Mammary epithelial cell (primary cell): ENCODE measurements around the gene PNKD.

Experiments
- EZH2 ChIP-seq: IDR thresholded peaks from 2 replicates; pipeline ENCODE4 v1.6.1; 2012; ENCODE audit warnings: low read length, inconsistent platforms, borderline replicate concordance
- TF ChIP-seq, protein P1 (sequence below), 2 donors: IDR thresholded peaks in 1 of 2; conservative IDR thresholded peaks in 1 of 2; 2 replicates each; pipeline ENCODE4 v1.5.1; 2011 to 2012; ENCODE audit warnings: inconsistent platforms in 2 of 2, low read length in 2 of 2, mild to moderate bottlenecking in 2 of 2, control low read depth in 1 of 2, low read depth in 1 of 2; ENCODE audit not compliant: insufficient read depth in 1 of 2; ENCODE audit errors: extremely low read depth in 1 of 2

- TF ChIP-seq EZH2, result no peak
- TF ChIP-seq, protein P1, sequence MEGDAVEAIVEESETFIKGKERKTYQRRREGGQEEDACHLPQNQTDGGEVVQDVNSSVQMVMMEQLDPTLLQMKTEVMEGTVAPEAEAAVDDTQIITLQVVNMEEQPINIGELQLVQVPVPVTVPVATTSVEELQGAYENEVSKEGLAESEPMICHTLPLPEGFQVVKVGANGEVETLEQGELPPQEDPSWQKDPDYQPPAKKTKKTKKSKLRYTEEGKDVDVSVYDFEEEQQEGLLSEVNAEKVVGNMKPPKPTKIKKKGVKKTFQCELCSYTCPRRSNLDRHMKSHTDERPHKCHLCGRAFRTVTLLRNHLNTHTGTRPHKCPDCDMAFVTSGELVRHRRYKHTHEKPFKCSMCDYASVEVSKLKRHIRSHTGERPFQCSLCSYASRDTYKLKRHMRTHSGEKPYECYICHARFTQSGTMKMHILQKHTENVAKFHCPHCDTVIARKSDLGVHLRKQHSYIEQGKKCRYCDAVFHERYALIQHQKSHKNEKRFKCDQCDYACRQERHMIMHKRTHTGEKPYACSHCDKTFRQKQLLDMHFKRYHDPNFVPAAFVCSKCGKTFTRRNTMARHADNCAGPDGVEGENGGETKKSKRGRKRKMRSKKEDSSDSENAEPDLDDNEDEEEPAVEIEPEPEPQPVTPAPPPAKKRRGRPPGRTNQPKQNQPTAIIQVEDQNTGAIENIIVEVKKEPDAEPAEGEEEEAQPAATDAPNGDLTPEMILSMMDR (conservative IDR thresholded peaks at IDR 0.05 in 1 of 2, IDR thresholded peaks at IDR 0.05 in 1 of 2; ENCODE audit: extremely low read depth in 1 of 2, insufficient read depth in 1 of 2, low read depth in 1 of 2, low read length in 2 of 2), result no peak
Measured at GRCh38 chr2:218229851-218230250, 40.5 kb upstream of the PNKD start.
